HG03280 (cell line): ENCODE measurements around the gene NOX5.

Experiments
- ATAC-seq: cut with Tn5 transposase; IDR thresholded peaks from one replicate; pipeline ENCODE4 v1.9.1; 2021; ENCODE audit warnings: mild to moderate bottlenecking, moderate library complexity; ENCODE audit not compliant: unreplicated experiment

Gene NOX5

GRCh38 chr15:68990231-68990991 lies 24.1 kb upstream of the NOX5 start:
- no peak for ATAC-seq

- no peak for ATAC-seq
Measured at GRCh38 chr15:68990992-68991500, 23.4 kb upstream of the NOX5 start.

DNA sequence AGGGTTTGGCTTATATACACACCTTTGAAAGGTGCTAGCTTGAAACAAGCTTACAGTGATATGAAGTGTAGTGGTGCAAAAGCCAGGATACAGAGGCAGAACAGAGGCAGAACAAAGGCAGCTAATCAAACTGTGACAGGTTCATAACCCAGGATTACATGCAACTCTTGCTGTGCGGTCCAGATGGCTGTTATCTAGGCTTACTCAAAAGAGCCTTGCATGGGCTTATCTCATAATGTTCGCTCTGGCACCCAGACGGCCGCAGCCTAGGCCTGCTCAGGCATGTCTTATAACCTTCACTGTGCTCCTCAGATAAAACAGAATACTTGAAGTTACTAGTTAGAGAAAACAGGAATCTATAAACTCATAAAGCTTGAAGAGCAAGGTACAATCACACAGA lies 22.8 kb upstream of the NOX5 start:
- no peak for ATAC-seq

- ATAC-seq = no peak
Measured at GRCh38 chr15:68992696-68993095, 21.8 kb upstream of the NOX5 start.

DNA sequence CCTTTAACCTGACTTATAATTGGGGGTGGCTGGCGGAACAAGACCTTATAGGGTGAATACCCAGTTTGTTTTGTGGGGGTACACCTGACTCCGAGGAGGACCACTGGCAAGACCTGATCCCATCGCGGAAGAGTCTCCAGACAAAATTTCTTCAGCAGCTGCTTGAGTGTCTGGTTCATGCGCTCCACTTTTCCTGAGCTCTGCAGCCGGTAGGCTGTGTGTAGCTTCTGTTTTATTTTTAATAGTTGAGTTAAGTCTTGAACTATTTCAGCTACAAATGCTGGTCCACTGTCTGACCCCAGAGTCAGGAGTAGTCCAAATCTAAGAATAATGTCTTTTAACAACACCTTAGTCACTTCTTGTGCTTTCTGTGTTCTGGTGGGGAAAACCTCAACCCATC lies 21.2 kb upstream of the NOX5 start:
- no peak for ATAC-seq

- ATAC-seq = no peak
Measured at GRCh38 chr15:68994149-68994548, 20.3 kb upstream of the NOX5 start.

DNA sequence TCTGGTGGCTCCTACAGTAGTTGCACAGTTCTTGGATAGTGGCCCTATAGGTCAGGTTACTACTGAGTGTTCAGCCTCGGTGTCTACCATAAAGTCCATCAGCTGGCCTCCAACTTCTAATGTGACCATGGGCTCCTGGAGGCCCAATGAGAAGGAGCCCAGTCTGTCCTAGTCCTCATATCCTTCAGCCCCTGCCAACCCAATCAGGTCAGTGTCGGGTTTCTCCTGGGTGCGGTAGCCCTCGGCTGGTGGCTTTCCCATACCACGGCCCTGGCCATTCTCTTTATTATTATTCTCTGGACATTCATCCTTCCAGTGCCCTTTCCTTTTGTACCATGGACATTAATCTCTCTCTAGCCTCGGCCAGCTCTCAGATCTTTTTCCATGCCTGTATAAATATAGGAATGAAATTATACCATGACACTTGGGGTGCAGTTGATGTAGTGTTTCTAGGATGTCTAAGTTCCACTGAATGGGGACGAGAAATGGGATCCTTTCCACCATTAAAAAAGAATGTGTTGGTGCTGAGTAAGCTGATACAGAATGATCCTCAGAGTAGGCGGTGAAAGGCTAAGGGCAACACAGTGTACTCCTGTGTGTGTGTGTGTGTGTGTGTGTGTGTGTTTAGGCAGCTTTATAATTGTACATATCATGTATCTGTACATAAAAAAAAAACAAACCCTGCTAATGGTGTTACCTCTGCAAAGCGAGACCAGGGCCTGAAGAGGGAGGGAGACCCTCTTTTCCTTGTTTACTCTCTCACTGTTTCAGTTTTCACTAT lies 19.3 kb upstream of the NOX5 start:
- no peak for ATAC-seq

DNA sequence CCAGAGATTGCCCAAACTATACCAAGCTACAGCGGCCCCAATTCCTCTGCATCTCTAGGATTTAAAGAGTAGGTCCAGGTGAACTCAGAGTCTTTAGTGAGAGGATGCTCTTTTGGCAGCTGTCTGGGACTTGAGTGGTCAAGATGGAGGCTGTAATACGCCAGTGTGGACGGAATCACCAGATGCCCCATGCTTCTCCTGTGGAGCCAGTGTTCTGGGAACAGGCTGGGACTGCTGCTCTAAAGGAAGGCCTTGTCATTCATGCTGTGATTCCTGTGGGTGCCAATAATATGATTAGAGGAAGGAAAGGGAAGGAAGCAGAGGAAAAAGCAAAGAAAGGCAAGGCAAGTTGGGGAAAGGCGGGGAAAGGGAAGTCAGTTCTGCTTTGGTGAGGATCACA lies 17.4 kb upstream of the NOX5 start:
- no peak for ATAC-seq

GRCh38 chr15:68997930-68998777 lies 16.3 kb upstream of the NOX5 start:
- no peak for ATAC-seq

GRCh38 chr15:68999091-68999490 lies 15.4 kb upstream of the NOX5 start:
- ATAC-seq = no peak

DNA sequence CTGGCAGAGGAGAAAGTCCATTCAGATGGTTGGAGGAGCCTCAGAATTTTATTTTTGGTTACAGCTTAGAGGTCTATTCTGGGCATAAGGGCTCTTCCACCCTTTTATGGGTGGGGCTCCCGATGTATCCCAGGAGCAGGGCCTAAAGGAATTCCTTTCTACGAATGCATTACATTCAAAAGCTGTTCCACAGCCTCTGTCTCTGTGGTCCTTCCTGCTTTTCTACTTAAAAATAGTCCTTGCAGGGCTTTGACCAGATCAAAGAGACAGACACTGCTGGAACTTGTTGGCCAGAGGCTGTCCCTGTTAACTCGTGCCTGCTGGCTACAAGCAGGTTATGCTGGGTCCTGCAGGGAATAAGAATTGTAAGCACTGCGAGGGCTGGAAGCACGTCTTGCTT lies 14.4 kb upstream of the NOX5 start:
- no peak for ATAC-seq

DNA sequence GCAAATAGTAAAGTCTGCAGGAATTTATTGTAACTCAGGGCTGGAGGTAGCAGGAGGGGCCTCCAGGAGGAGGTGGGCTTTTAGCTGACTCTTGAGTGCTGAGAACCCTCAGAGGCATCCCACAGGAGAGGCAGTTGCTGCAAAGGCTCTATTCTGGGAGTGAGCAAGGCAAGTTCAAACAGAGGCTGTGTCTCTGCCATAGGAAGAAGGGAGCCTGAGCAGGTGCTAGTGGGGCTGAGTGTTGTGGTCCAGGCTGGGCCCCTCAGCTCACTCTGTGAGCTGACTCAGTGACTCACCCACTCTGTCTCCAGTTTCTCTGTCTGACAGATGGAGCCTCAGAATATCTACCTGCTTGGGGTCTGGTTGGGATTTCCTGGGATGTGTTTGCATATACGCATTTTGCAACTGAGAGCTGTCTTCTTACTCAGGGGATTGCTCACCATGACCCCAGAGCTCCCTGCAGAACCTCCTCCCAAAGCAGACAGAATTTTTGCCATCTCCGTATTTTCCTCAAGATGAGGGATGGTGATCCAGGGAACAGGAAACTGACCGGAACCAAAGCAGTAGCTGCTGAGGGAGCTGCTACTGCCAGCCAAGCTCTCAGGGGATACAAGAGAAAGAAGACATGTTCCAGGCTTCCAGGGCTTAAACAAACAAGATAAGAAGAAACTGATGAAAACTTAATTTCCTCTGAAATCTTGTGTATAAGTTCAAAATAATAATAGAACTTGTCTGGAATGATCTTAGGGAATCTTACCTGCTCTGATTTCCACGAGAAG lies 13.6 kb upstream of the NOX5 start:
- no peak for ATAC-seq

- ATAC-seq = no peak
Measured at GRCh38 chr15:69002783-69003182, 11.7 kb upstream of the NOX5 start.

GRCh38 chr15:69004011-69004410 lies 10.5 kb upstream of the NOX5 start:
- no peak for ATAC-seq

- no peak for ATAC-seq
Measured at GRCh38 chr15:69008056-69008455, 6.4 kb upstream of the NOX5 start.

DNA sequence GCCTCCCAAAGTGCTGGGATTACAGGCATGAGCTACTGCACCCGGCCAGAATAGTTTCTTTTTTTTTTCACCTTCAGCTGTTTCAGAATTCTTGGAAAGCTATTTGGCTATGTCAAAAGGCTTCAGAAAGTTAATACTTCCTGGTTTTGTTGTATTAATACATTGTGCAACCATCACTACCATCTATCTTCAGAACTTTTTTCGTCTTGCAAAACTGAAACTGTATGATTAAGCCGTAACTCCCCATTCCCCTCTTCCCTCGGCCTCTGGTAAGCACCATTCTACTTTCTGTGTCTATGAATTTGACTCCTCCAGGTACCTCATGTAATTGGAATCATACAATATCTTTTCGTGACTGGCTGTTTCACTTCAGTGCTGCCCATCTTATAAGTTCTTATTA lies 5.2 kb upstream of the NOX5 start:
- ATAC-seq = no peak

GRCh38 chr15:69011641-69012040 lies 2.9 kb upstream of the NOX5 start:
- ATAC-seq = no peak

DNA sequence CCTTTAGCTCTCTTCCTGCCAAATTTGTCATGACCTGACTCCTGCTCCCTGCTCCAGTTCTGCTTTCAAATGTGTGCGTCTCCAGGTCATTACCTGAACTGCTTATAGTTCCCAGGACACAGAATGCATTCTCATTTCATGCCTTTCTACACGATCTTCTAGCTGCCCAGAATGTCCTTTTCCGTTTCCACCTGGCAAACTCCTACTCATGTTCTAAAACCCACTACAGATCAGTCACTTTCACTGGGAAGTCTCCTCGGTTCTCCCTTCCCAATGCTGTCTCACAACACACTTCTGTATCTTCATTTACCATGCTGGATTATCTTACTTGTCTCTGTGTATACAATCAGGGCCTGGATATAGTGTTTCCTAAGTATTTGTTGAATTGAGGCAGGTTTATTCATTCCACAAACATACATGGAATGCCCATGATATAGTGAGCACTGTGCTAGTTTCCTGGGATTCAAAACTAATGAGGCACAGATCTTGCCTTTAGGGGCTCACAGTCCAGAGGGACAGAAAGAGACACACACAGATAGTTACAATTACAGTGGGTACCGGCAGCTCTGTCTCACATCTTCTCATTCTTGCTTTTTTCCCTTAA lies 1.6 kb upstream of the NOX5 start:
- no peak for ATAC-seq

GRCh38 chr15:69013726-69014406 lies 629 bp upstream of the NOX5 start:
- ATAC-seq = no peak

- ATAC-seq = no peak
Measured at GRCh38 chr15:69015591-69015990, 1.1 kb downstream of the NOX5 start.
